A673 (cell line): ENCODE measurements around the gene HS3ST3B1. TPM values are rescaled to one million over a fixed set of nuclear protein-coding genes. Genes with fewer than 3 reads are reported as not detected.
A peak's percentile ranks its signal among the peaks of the same experiment; 100 is the strongest.

Source experiments
- Bru-seq: library from RNA; stranded (reverse); fragments of 400-500 nt; gene quantifications from one replicate; lab custom pipeline; 2021; lab: Mats Ljungman, UMichigan
- BruChase-seq, 2 experiments: library from RNA; stranded (reverse); fragments of 400-500 nt; gene quantifications; one replicate each; lab custom pipeline; 2021; lab: Mats Ljungman, UMichigan
- BruUV-seq: library from RNA; stranded (reverse); fragments of 400-500 nt; replicated peaks from 2 replicates; lab custom pipeline; 2021; lab: Mats Ljungman, UMichigan
- CTCF ChIA-PET: fragments of 300-600 bp; sonication (Branson Sonifier 250); formaldehyde crosslinking; loops from one replicate; lab custom pipeline; 2022; ENCODE audit warnings: antibody characterized with exemption; lab: Charles Lee
- POLR2A ChIA-PET: fragments of 300-600 bp; sonication (Branson Sonifier 250); formaldehyde crosslinking; loops from one replicate; lab custom pipeline; 2022; ENCODE audit warnings: antibody characterized with exemption; ENCODE audit not compliant: low non-redundant PET; lab: Charles Lee
- DNase-seq: peaks from one replicate; pipeline ENCODE4 v3.0.0-alpha.2; 2015; ENCODE audit warnings: low spot score
- H3K27ac ChIP-seq: fragments of 200-600 bp; sonication (generic); 2 replicates; pipeline ENCODE4 v1.5.1; 2016; ENCODE audit warnings: mixed run types, low read depth, mild to moderate bottlenecking, mixed read lengths, antibody characterized with exemption, low read length; ENCODE audit not compliant: poor library complexity, severe bottlenecking
- H3K27me3 ChIP-seq: fragments of 200-600 bp; sonication (generic); replicated peaks from 2 replicates; pipeline ENCODE4 v1.6.1; 2017; ENCODE audit warnings: mixed run types, low read depth, mild to moderate bottlenecking, mixed read lengths, antibody characterized with exemption, low read length; ENCODE audit not compliant: insufficient read depth, poor library complexity
- H3K36me3 ChIP-seq: fragments of 200-600 bp; sonication (generic); 2 replicates; pipeline ENCODE4 v1.6.1; 2016; ENCODE audit warnings: mixed run types, mild to moderate bottlenecking, mixed read lengths, antibody characterized with exemption, low read length; ENCODE audit not compliant: insufficient read depth, poor library complexity, severe bottlenecking
- H3K4me1 ChIP-seq: fragments of 200-600 bp; sonication (generic); 2 replicates; pipeline ENCODE4 v1.6.1; 2017; ENCODE audit warnings: mixed run types, mild to moderate bottlenecking, mixed read lengths, antibody characterized with exemption, low read length; ENCODE audit not compliant: insufficient read depth, poor library complexity, severe bottlenecking
- H3K4me3 ChIP-seq: fragments of 200-600 bp; sonication (generic); 2 replicates; pipeline ENCODE4 v1.5.1; 2016; ENCODE audit warnings: low read depth, mixed run types, mild to moderate bottlenecking, mixed read lengths, low read length; ENCODE audit not compliant: poor library complexity, severe bottlenecking
- H3K9me3 ChIP-seq: fragments of 200-600 bp; sonication (generic); 2 replicates; pipeline ENCODE4 v1.6.1; 2016; ENCODE audit warnings: mixed run types, low read depth, mild to moderate bottlenecking, mixed read lengths, antibody characterized with exemption, low read length; ENCODE audit not compliant: poor library complexity, severe bottlenecking
- CTCF ChIP-seq: fragments of 300-800, 200-600 bp; sonication (generic); conservative IDR thresholded peaks from 2 replicates; pipeline ENCODE4 v1.5.1; 2017; ENCODE audit warnings: low read depth, mild to moderate bottlenecking, antibody characterized with exemption, low read length, moderate library complexity, mixed read lengths
- EZH2 ChIP-seq: fragments of 200-600 bp; sonication (generic); IDR thresholded peaks from 2 replicates; pipeline ENCODE4 v1.6.1; 2017; ENCODE audit warnings: borderline replicate concordance, low read depth, mild to moderate bottlenecking, mixed read lengths, antibody characterized with exemption, low read length; ENCODE audit not compliant: poor library complexity, severe bottlenecking
- intact Hi-C: fragments of 100-400 bp; cut with micrococcal nuclease; formaldehyde crosslinking; loops from one replicate; pipeline ENCODE4 v1.10.0; 2022; ENCODE audit not compliant: unreplicated experiment
- long read RNA-seq: library from polyadenylated mRNA; stranded (forward); transcript quantifications from one replicate; pipeline ENCODE4 v2.0.0, GENCODE V29; 2022
- total RNA-seq: library from RNA; stranded (reverse); gene quantifications from 2 replicates; pipeline ENCODE4 v1.2.3, GENCODE V29; 2021

HS3ST3B1 gene
- total RNA-seq (not detected in 2 replicates), Bru-seq, nascent RNA (percentile 13 among the genes with signal in this experiment), BruChase-seq, experiment 1, labeled RNA remaining after a 2-hour chase (percentile 12 among the genes with signal in this experiment), BruChase-seq, experiment 2, labeled RNA remaining after a 6-hour chase (percentile 8 among the genes with signal in this experiment)
- long read RNA-seq, result 0 reads

- Histone ChIP-seq H3K36me3 (no peaks in the 10 kb centered on the region), H3K4me3 (peak within 1 kb of the TSS; percentile 40), H3K27ac (no peak within 1 kb of the TSS), H3K9me3 (no peaks in the 10 kb centered on the region), H3K4me1 (peaks cover 20% of the 10 kb centered on the region), H3K27me3 (peaks cover 100% of the 10 kb centered on the region)
- TF ChIP-seq CTCF (no peak), EZH2 (no peak)
- peak; percentile 97 for DNase-seq
- ChIA-PET CTCF (interaction anchor here (1.0 kb wide), 1 partner anchor 705 kb away, joined by 3 read pairs; no protein-coding TSS in a partner anchor), POLR2A (no interaction called here)
- intact Hi-C loops, result loop anchor here (5.0 to 10.0 kb wide), 2 partner anchors 286 to 963 kb away; no protein-coding TSS in a partner anchor
- no TSS peak for BruUV-seq
Observed at GRCh38 chr17:14300575-14301278, at the start of gene HS3ST3B1. Gene HS3ST3B1 (plus strand): TSS chr17:14301081. CDS start chr17:14301519, 438 bp downstream.

DNA sequence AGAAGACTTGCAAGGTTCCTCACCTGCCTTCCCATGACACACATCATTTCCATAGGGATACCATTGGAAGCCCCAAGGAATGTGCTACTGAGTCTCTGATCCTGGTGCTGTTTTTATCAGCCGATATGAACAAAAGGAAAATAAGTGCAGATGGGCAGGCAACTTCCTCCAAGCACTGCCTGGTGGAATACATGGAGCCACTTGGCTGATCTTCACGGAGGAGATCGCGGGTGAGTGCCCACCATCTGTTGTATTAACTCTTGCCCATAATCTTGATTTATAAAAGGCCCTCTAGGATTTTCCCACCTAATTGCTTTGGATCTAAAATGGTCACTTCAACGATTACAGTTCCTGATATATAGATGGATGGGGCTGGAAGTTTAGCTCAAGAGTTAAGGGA lies 39.5 kb upstream of the HS3ST3B1 start:
- intact Hi-C loops, result no loop called here
- no peaks in the 10 kb centered on the region for H3K9me3 ChIP-seq
- ChIA-PET POLR2A (no interaction called here), CTCF (no interaction called here)
- no peak overlapping the region for H3K27ac ChIP-seq
- no TSS peak for BruUV-seq
- no peaks in the 10 kb centered on the region for H3K4me1 ChIP-seq
- no peaks in the 10 kb centered on the region for H3K36me3 ChIP-seq
- no peaks in the 10 kb centered on the region for H3K27me3 ChIP-seq
- no peak for DNase-seq
- no peak overlapping the region for H3K4me3 ChIP-seq
- TF ChIP-seq EZH2, result no peak
- no peak for TF ChIP-seq CTCF

DNA sequence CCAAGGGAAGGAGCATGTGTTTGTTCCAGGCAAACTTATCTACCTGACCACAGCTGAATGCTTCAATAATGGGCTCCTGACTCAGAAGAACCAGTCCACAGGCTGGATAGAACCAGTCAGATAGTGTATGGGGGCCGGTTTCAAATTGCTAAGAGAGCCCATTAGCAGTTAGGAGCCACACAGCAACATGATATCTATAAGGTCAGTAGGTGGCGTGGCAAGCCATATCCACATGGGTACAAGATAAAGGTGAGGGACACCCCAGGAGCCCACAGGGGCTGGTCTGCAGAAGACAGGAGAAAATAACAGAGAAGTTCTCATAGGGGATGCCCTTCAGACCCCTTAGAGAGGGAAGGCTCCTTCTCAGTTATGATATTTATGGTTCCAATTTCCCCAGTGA lies 32.6 kb upstream of the HS3ST3B1 start:
- CTCF ChIA-PET, result no interaction called here
- H3K27ac ChIP-seq, result no peak overlapping the region
- intact Hi-C loops, result no loop called here
- no peaks in the 10 kb centered on the region for H3K27me3 ChIP-seq
- H3K4me3 ChIP-seq, result no peak overlapping the region
- H3K9me3 ChIP-seq, result no peaks in the 10 kb centered on the region
- no peak for DNase-seq
- H3K36me3 ChIP-seq, result no peaks in the 10 kb centered on the region
- no peaks in the 10 kb centered on the region for H3K4me1 ChIP-seq
- POLR2A ChIA-PET, result no interaction called here
- TF ChIP-seq CTCF (no peak), EZH2 (no peak)
- no TSS peak for BruUV-seq
